HG03558 (cell line): ENCODE measurements around the gene LRMDA.
"Not testable (repeated sequence)": the region's sequence is repeated elsewhere in the genome, so short reads cannot be mapped to it uniquely, and the experiment has no call there.

Experiments
- ATAC-seq: cut with Tn5 transposase; IDR thresholded peaks from one replicate; pipeline ENCODE4 v1.9.1; 2021; ENCODE audit warnings: moderate number of reproducible peaks; ENCODE audit not compliant: unreplicated experiment; ENCODE audit errors: extremely low read depth

The LRMDA gene

GRCh38 chr10:75620356-75620755, 188.9 kb downstream of the LRMDA start:
- no peak for ATAC-seq

GRCh38 chr10:75621003-75621402, 189.6 kb downstream of the LRMDA start:
- not testable (repeated sequence) for ATAC-seq

- ATAC-seq: no peak
Measured at GRCh38 chr10:75622503-75622902, 191.1 kb downstream of the LRMDA start.

- no peak for ATAC-seq
Measured at GRCh38 chr10:75623310-75624093, 192.1 kb downstream of the LRMDA start.

DNA sequence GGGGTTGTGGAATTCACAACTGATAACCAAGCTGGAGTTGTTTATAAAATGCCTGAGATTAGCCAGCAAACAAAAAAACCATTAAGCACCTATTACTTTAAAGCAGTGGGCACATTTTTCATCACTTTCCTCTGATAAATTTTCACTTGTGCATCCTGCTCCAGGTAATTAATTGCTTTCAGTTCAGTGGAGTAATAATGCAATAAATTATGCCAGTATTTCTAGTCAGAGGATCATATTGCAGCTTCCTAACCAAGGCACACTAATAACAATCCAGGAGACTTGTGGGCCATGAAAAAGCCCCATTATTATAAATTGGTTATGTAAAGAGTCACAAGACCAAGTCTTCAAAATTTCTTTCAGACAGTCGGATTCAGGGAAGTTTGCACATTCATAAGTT, 193.2 kb downstream of the LRMDA start:
- no peak for ATAC-seq

- no peak for ATAC-seq
Measured at GRCh38 chr10:75630746-75631145, 199.3 kb downstream of the LRMDA start.

GRCh38 chr10:75632805-75633462, 201.5 kb downstream of the LRMDA start:
- no peak for ATAC-seq

GRCh38 chr10:75633568-75633967, 202.1 kb downstream of the LRMDA start:
- ATAC-seq: no peak

DNA sequence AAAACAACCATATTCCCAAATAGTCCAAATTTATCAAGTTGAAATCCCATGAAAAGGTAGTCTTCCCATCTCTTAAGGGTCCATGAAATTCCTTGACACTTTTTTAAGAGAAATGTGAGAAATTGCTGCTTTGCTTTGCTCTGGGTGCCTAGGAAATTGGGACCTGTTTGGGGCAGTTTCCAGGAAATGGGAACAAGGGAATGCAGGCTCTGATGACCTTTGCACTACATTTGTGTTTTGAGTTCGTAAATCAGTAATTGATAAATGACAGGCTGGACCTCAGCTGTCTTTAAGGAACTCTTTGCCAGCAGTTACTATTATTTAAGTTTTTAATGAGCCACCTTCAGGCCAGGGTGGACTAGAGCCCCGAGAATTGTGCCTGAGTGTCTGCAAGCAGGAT, 203.5 kb downstream of the LRMDA start:
- no peak for ATAC-seq

DNA sequence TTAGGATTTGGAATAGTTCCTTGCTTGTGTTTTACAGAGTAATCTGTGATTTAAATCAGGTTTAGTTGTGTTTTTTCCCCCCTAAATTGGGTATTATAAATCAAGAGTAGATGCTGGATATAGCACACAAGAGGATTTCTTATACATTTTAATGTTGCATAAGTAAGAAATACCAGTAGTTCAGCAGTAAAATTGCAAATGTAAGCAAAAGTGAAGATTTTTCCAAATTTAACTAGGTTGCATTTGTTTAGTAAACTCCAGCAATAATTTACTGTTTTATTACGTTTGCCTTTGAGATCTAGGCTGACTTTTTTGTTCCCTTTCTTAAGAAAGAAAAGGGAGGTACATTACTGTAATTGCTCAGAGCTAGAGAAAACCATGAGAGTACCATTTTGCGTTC, 207.3 kb downstream of the LRMDA start:
- no peak for ATAC-seq

DNA sequence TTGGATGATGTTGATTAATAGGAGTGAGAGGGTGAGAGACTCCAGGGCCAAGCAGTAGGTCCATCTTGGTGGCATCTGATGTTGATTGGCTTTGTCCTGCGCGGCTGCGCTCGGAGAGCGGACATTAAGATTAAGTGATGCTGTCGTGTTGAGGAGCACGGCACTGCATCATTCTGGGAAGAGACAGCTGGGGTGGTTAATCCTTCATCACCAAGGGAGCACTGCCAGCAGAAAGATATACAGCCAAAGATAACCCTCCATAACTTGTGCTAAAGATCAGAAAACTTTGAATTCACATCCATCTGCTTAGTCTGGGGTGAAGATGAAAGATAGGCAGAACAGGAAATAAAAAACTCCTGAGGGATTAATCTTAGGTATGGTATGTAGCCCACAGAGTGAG, 208.3 kb downstream of the LRMDA start:
- ATAC-seq: no peak

DNA sequence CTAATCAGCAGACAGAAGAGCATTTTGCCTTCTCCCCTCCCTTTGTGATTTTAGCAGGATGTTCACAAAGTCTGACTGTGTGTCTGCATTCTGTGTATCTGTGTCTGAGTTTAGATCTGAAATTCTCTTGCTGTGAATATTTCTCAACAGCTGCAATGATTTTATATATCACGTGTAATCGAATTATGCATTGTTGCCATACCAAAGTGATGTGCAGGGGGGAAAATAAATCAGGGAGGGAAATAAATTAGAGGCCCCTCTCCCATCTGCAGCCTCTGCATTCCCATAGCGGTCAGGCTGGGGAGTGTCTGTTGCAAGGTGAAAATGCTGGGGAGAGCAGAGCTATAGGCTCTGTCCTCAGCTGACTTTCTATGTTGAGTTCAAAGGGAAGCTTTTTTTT, 209.0 kb downstream of the LRMDA start:
- no peak for ATAC-seq

DNA sequence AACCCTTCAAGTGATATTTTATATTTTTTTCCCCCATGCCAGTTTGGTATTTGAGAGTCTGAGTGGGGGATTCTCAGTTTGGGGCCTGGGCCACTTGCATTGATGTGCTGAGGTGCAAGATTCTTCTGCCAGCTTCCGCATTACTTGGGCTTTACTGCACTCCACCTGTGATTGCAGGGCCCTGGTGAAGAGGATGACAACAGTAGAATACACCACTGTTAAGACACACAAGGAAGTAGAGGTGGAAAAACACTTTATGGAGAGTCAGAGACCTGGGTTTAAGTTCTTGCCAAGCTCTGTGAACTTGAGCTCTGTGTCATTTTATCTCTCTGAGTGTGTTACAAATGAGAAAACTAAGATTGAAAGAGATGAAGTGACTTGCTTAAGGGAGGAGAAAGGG, 209.4 kb downstream of the LRMDA start:
- no peak for ATAC-seq

DNA sequence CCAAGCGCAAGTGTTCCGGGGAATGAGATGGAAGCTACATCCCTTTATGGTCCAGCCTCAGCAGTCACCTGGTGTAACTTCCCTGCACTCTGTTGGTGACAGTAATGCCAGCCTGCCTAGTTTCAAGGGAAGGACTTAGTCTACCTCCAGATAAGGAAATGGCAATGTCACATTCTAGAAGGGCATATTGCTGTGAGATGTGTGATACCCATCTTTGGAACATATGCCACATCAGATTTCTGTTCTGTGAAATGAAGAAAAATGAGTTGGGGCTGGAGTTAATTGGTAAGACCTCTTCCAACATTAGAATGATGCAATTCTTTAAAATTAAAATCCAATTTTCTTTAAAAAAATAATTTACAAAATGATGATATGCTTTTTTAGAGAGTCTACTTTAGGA, 212.0 kb downstream of the LRMDA start:
- ATAC-seq: no peak

- ATAC-seq: no peak
Measured at GRCh38 chr10:75643944-75644692, 212.7 kb downstream of the LRMDA start.

- ATAC-seq: no peak
Measured at GRCh38 chr10:75645704-75646103, 214.3 kb downstream of the LRMDA start.

GRCh38 chr10:75646218-75646915, 214.9 kb downstream of the LRMDA start:
- no peak for ATAC-seq

GRCh38 chr10:75646916-75647315, 215.5 kb downstream of the LRMDA start:
- no peak for ATAC-seq

GRCh38 chr10:75647675-75648074, 216.3 kb downstream of the LRMDA start:
- no peak for ATAC-seq

- no peak for ATAC-seq
Measured at GRCh38 chr10:75648351-75648750, 216.9 kb downstream of the LRMDA start.

- ATAC-seq: no peak
Measured at GRCh38 chr10:75648854-75649253, 217.4 kb downstream of the LRMDA start.
